Measurements from ENCODE around the gene TRPC3.

The TRPC3 gene

DNA sequence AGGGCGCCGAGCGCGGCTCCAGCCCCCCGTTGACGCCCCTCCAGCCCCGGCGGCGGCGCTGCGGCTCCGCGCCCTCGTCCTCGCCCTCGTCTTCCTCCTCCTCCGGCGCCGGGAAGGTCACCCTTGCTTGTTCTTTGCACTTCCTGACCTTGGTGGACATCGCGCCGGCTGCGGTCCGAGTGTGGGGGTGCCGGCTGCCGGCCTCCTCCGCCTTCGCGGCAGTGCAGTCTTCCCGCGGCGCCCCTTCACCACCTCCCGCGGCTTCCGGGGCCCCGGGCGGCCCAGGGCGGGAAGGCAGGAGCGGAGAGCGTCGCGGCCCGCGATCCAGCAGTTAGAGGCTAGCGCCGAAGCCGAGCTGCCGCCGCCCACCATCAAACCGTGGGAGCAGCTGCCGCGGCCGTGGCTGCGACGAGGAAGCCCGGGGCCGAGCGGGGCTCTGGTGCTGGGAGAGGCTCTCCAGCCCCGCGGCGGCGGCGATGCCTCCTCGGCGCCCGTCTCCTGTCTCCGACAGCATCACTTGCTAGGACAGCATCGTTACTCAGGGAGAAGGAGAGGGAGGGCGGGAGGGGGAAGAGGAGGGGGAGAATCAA lies at the start of gene TRPC3:
TSS of gene TRPC3 (minus strand) at position 540 of the 590 bp plus-strand sequence. CDS start at position 160, 380 bp downstream.
- DNase-seq, result no peak

GRCh38 chr4:122000849-122001248 lies 49.0 kb upstream of the TRPC3 start:
- no peak for DNase-seq

DNA sequence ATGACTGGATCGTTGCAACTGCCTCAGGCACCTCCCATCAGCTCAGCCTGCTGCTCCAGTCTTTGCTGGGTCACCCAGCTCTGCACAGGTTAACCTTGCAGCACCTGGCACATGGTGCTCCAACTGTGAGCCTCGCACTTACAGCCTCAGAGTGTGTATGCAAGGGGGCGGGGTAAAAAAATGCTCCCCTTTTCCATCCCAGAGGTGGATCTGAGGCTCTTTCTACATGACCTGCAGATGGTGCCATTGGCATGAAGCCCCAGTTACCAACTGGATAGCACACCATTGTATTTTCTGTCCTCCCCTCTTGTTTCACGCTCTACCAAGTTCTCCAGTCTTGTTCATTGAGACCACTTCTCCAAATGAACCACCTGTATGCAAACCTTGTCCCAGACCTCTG lies 46.2 kb upstream of the TRPC3 start:
- no peak for DNase-seq

GRCh38 chr4:121995790-121996537 lies 44.1 kb upstream of the TRPC3 start:
- no peak for DNase-seq

- no peak for DNase-seq
These were observed 40.1 kb upstream of the TRPC3 start for GRCh38 chr4:121991968-121992367.

DNA sequence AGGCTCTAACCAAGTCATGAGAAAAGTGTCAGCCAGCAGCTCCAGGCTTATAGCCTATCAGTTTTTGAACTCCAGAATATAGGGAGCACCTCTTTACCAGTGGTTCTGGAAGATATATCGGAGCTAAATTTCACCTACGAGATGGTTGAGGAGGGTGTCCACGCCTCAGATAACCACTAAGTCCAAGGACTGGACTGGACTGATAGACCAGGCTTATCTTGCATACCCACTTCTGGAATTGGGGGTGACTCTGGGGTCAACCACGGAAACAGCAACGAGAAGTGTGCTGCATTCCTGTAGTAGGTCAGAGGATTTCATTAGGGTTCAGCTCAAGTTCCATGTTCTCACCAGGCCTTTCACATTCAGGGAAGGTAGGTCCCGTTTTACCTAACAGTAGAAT lies 38.6 kb upstream of the TRPC3 start:
- DNase-seq, result no peak

- no peak for DNase-seq
These were observed 37.9 kb upstream of the TRPC3 start for GRCh38 chr4:121989715-121990114.

- DNase-seq, result no peak
These were observed 37.1 kb upstream of the TRPC3 start for GRCh38 chr4:121988950-121989349.

DNA sequence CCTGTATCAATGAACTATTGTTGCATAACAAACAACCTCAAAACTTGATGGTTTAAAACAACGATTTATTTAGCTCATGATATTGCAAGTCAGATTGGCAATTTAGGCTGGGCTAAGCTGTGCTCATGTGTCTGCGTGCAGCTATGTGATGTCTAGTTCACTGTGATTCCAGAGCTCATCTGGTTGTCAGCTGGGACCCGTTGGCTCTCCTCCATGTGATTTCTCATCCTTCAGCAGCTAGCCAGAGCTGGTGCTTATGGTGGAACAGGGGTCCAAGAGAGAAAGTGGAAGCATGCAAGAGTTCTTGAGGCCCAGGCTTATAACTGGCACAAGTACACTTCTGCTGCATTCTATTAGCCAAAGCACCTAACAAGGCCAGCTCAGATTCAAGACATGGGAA lies 28.8 kb upstream of the TRPC3 start:
- no peak for DNase-seq

- no peak for DNase-seq
These were observed 26.3 kb upstream of the TRPC3 start for GRCh38 chr4:121978172-121978516.

DNA sequence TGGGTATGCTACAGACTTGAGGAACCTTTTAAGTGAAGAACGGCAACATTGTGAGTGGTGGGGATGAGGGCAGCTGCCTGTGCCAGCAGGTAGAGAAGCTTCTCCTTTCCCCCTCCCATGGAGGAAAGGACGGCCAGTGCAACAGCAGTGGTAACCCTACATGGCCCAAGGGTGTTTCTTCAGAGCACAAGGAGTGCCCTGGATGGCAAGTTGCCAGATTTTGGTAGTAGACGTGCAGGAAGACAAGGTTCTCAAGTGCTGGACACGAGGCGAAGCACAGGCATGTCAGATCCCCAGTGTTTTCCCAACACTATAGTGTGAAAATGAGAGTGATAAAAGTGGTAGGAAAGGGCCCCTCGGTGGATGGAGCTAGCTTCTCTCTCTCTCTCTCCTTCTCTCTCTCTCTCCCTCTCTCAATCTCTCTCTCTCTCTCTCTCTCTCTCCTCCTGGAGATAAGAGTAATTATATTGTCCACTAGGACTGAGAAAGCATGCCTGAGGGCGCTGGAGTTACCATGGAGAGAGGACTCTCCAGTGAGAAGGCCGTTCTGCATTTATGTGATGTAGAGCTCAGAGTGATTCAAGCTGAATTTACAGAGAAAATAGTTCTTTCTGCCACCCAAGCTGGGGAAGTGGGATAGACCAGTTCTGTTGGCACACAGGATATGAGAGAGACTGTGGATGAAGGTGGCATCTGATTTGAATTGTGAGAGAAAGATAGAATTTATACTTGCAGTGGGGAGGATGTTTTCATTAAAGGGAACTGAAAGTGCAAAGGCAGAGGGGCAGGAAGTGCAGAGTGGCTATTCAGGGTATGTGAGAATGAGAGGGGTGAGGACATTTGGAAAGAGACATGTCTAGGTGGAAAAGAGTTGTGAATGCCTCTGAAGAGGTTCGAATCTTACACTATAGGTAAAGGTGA lies 25.7 kb upstream of the TRPC3 start:
- DNase-seq, result no peak

- no peak for DNase-seq
These were observed 23.9 kb upstream of the TRPC3 start for GRCh38 chr4:121975784-121976183.

DNA sequence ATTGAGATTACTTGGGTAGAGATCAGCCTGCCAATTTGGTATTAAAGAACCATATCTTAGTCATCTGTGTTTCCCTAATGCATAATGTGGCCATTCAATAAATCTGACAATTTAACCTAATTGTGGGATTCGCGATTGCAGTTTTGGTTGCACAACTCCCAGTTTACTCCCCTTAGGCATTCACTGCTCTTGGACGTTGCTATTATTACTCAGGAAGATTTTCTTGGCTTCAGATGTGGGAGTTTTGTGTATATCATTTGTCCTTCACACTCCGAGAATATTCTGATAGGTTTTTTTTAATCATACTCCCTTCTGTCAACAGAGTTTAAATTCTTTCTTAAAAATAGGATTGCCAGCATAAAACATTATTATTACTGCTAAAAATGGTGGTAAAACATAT lies 22.0 kb upstream of the TRPC3 start:
- no peak for DNase-seq

- DNase-seq, result no peak
These were observed 17.0 kb upstream of the TRPC3 start for GRCh38 chr4:121968859-121969258.

DNA sequence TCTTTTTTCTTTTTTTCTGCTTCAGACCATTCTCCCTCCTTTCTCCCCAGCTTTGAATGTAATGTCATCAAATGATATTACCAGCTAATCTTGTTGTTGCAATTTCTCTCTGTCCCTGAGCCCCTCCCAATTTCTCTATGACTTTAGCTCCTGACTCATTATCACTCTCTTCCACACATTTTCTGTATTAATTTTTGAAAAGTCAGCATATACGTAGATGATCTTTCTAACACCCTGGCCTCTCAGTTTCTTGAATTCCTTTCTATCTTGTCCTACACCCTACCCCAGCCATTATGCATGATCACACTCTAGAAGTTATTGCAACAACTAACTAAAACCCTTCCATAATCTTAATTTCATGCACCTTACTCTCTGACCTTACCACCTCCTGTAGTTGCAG lies 13.1 kb upstream of the TRPC3 start:
- no peak for DNase-seq

DNA sequence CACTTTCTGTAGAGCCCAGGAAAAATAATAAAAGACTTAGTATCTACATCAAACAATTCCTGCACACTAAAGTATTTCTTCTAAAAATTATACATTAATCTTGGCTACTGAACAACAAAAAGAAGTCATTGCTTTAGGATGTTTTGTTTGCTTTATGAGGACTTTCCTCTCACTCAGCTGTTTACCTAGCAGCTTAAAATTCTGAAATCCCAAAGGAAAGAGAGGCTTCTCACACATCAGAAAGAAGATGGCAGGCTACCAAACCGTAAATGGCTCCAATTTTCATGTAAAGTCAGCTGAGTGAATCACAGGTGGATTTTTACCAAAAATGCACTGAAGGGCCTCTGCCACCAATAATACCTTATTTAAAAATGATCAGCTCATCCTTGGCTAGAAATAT lies 9.0 kb upstream of the TRPC3 start:
- DNase-seq, result no peak

DNA sequence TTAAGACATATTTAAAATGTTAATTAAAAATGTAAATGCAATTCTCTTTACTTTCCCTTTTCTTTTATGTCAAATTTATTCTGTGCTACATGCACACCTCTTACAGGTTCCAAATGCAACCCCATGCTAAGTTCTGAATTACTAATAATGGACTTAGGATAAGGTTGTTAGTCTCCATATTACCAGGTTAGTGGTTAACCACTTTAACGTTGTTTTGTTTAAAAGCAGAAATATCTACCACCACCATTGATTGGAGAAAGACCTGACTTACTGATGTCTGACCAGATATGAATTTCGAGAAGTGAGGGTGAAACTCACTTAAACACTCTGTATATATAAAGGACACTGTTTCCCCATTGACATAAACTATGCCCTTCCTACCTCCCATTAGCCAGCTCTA lies 6.9 kb upstream of the TRPC3 start:
- DNase-seq, result no peak

DNA sequence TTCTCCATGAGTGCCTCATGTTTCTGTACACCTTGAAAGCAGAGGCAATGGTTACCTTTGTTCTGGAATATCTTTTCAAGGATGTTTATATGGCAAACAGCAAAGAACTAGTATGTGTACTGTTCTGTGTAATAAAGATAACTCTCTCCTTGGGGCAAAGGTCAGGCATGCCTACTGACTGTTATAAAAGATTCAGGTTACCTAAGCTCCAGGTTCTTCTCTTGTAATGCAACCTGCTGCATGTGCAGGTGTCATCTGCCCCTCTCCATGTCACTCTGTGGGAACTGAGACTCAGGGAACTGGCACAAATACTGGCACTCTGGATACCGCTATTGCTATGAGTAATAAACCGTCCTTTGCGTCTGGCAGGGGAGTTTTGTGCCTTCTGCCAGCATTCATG lies 5.4 kb upstream of the TRPC3 start:
- DNase-seq, result no peak

DNA sequence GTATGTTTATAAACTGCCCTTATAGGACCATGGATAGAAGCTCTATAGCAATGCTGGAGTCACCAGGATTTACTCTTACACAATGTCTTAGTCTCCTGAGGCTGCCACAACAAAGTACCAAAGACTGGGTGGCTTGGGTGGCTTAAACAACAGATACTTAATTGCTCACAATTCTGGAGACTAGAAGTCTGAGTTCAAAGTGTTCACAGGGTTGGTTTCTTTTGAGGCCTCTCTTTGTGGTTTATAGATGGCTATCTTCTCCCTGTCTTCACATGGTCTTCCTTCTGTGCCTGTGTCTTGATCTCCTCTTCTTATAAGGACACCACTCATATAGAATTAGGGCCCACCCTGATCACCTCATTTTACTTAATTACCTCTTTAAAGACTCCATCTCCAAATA lies 2.0 kb upstream of the TRPC3 start:
- no peak for DNase-seq

GRCh38 chr4:121952290-121952689 lies 430 bp upstream of the TRPC3 start:
- no peak for DNase-seq

- DNase-seq, result peak in 1 of 2 donors; percentile 5
These were observed 960 bp downstream of the TRPC3 start for GRCh38 chr4:121950680-121951520.

DNA sequence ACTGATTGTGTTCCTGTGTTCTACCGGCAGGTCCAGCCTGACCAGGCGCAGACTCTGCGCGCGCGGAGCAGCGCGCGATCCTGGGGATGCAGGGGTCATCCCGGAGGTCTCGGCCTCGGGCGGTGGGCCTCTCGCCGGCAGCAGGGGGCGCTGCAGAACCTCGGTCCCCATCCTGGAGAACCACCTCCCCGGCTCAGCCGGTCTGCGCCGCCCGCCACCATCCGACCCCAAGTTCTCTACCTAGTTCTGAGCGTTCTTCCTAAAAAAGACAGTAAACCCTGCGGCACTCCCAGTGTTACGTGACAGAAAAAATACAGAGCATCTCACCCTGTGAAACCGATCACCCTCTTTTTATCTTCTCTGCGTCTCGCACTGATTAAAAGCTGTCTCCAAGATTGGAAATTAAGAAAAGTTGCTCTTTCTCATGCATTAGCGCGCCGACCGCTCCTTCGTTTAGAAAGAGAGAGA lies 1.6 kb downstream of the TRPC3 start:
- peak; percentile 15 to 33 for DNase-seq

DNA sequence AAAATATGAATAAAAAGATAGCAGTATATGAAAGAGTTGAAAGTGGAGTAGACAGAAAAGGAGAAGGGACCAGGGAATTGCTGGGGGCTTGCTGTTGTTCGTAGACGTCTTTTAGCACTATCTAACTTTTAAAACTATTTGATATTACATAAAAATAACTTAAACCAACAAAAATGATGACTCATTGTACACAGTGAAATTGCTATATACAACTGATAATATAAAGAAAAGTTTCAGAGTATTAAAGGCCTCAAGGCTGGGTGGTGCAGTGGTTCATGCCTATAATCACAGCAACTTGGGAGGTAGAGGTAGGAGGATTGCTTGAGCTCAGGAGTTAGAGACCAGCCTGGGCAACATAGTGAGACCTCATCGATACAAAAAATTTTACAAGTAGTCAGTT lies 5.2 kb downstream of the TRPC3 start:
- no peak for DNase-seq
